GM23338 (cell line): Measurements from ENCODE around the gene FNDC3B. TPM values are rescaled to one million over a fixed set of nuclear protein-coding genes. Genes with fewer than 3 reads are reported as not detected.

Source experiments
- ATAC-seq: fragments of 200-7000 bp; cut with Tn5 transposase; 3 replicates; pipeline ENCODE4 v1.9.1; 2020
- DNase-seq: peaks from one replicate; pipeline ENCODE4 v3.0.0-alpha.2; 2015; ENCODE audit warnings: low spot score
- H2AFZ ChIP-seq: fragments of 200-600 bp; sonication (generic); 2 replicates; pipeline ENCODE4 v1.8.0; 2016; ENCODE audit warnings: antibody characterized with exemption, mild to moderate bottlenecking, moderate library complexity
- H3F3A ChIP-seq: fragments of 200-600 bp; sonication (generic); replicated peaks from 2 replicates; pipeline ENCODE4 v1.8.0; 2017; ENCODE audit warnings: antibody characterized with exemption, mixed run types, low read depth
- H3K27ac ChIP-seq: fragments of 200-600 bp; sonication (generic); 2 replicates; pipeline ENCODE4 v1.6.1; 2016; ENCODE audit warnings: low read depth
- H3K27me3 ChIP-seq: fragments of 200-600 bp; sonication (generic); 2 replicates; pipeline ENCODE4 v1.8.0; 2016; ENCODE audit warnings: mild to moderate bottlenecking, mixed run types, moderate library complexity; ENCODE audit not compliant: insufficient read depth
- H3K36me3 ChIP-seq: fragments of 200-600 bp; sonication (generic); 2 replicates; pipeline ENCODE4 v1.8.0; 2016; ENCODE audit warnings: mild to moderate bottlenecking; ENCODE audit not compliant: insufficient read depth
- H3K4me1 ChIP-seq: fragments of 200-600 bp; sonication (generic); 2 replicates; pipeline ENCODE4 v1.8.0; 2016; ENCODE audit warnings: mild to moderate bottlenecking, moderate library complexity; ENCODE audit not compliant: insufficient read depth
- H3K4me2 ChIP-seq: fragments of 200-600 bp; sonication (generic); 2 replicates; pipeline ENCODE4 v1.7.1; 2017; ENCODE audit warnings: mixed run types
- H3K4me3 ChIP-seq: fragments of 200-600 bp; sonication (generic); 2 replicates; pipeline ENCODE4 v1.6.1; 2016; ENCODE audit warnings: mixed run types
- H3K79me2 ChIP-seq: fragments of 200-600 bp; sonication (generic); replicated peaks from 2 replicates; pipeline ENCODE4 v1.8.0; 2017; ENCODE audit warnings: mild to moderate bottlenecking; ENCODE audit not compliant: insufficient read depth
- H3K9me2 ChIP-seq: fragments of 200-600 bp; sonication (generic); 2 replicates; pipeline ENCODE4 v1.8.0; 2017; ENCODE audit not compliant: insufficient read depth
- H4K20me1 ChIP-seq: fragments of 200-600 bp; sonication (generic); replicated peaks from 2 replicates; pipeline ENCODE4 v1.8.0; 2017; ENCODE audit warnings: mild to moderate bottlenecking; ENCODE audit not compliant: insufficient read depth
- H3K27ac Mint-ChIP-seq: 2 replicates; pipeline ENCODE4 v1.8.0; 2020; ENCODE audit warnings: inconsistent platforms, mild to moderate bottlenecking, moderate library complexity, mixed read lengths
- H3K27me3 Mint-ChIP-seq: 3 replicates; pipeline ENCODE4 v1.8.0; 2022; ENCODE audit warnings: low read depth, mild to moderate bottlenecking, moderate library complexity, mixed read lengths, inconsistent platforms; ENCODE audit not compliant: insufficient read depth, poor library complexity
- H3K36me3 Mint-ChIP-seq: 3 replicates; pipeline ENCODE4 v1.8.0; 2021; ENCODE audit warnings: low read depth, mild to moderate bottlenecking, inconsistent platforms, moderate library complexity, mixed read lengths
- H3K4me1 Mint-ChIP-seq: 3 replicates; pipeline ENCODE4 v1.8.0; 2020; ENCODE audit warnings: mild to moderate bottlenecking, inconsistent platforms, mixed read lengths
- H3K4me3 Mint-ChIP-seq: 3 replicates; pipeline ENCODE4 v1.8.0; 2021; ENCODE audit warnings: moderate library complexity, mild to moderate bottlenecking, inconsistent platforms, mixed read lengths
- H3K9me3 Mint-ChIP-seq: 3 replicates; pipeline ENCODE4 v1.8.0; 2020; ENCODE audit warnings: moderate library complexity, mild to moderate bottlenecking, inconsistent platforms, mixed read lengths
- CREB1 ChIP-seq: fragments of 250-450 bp; sonication (Bioruptor Pico); IDR thresholded peaks from 2 replicates; pipeline ENCODE4 v1.5.0; 2020; ENCODE audit warnings: low read depth, mild to moderate bottlenecking, moderate library complexity
- CTCF ChIP-seq, 2 experiments: fragments of 200-600 bp in 1 of 2; sonication (generic) in 1 of 2; conservative IDR thresholded peaks; 2 replicates each; pipeline versions ENCODE4 v1.5.1 to v1.6.1; 2016 to 2017; ENCODE audit warnings: antibody characterized with exemption in 2 of 2, low read depth in 2 of 2, mild to moderate bottlenecking in 2 of 2, moderate library complexity in 1 of 2
- ETS1 ChIP-seq: IDR thresholded peaks from 2 replicates; pipeline ENCODE4 v1.6.1; 2016; ENCODE audit warnings: antibody characterized with exemption
- EZH2 ChIP-seq: fragments of 200-600 bp; sonication (generic); IDR thresholded peaks from one replicate; pipeline ENCODE4 v1.8.0; 2017; ENCODE audit warnings: antibody characterized with exemption, mild to moderate bottlenecking, low read depth; ENCODE audit not compliant: unreplicated experiment
- EZH2phosphoT487 ChIP-seq: fragments of 200-600 bp; sonication (generic); IDR thresholded peaks from one replicate; pipeline ENCODE4 v1.8.1; 2018; ENCODE audit warnings: antibody characterized with exemption; ENCODE audit not compliant: unreplicated experiment
- JUNB ChIP-seq: IDR thresholded peaks from one replicate; pipeline ENCODE4 v1.6.1; 2016; ENCODE audit warnings: antibody characterized with exemption; ENCODE audit not compliant: unreplicated experiment
- NANOG ChIP-seq: IDR thresholded peaks from 2 replicates; pipeline ENCODE4 v1.6.1; 2016; ENCODE audit warnings: antibody characterized with exemption, borderline replicate concordance
- POLR2AphosphoS5 ChIP-seq: IDR thresholded peaks from 2 replicates; pipeline ENCODE4 v1.6.1; 2016; ENCODE audit warnings: antibody characterized with exemption, low read depth
- STAT1 ChIP-seq: IDR thresholded peaks from one replicate; pipeline ENCODE4 v1.6.1; 2016; ENCODE audit warnings: antibody characterized with exemption; ENCODE audit not compliant: unreplicated experiment
- ZNF114 ChIP-seq: fragments of 250-450 bp; sonication (Bioruptor Pico); IDR thresholded peaks from 2 replicates; pipeline ENCODE4 v1.5.0; 2020; ENCODE audit warnings: mild to moderate bottlenecking, moderate library complexity
- ZNF331 ChIP-seq: fragments of 250-450 bp; sonication (Bioruptor Pico); IDR thresholded peaks from 2 replicates; pipeline ENCODE4 v1.5.0; 2020; ENCODE audit warnings: low read depth, mild to moderate bottlenecking, moderate library complexity
- polyA plus RNA-seq: library from polyadenylated mRNA; unstranded; fragments of >200 nt; fragmentation: Nextera tagmentation; extraction: Ambion mirVana; gene quantifications from 2 replicates; pipeline ENCODE4 v1.2.1, GENCODE V29; 2016
- total RNA-seq: library from RNA; depleted of rRNA; stranded (reverse); fragments of >200 nt; shearing (Covaris generic); gene quantifications from 2 replicates; pipeline ENCODE4 v1.2.3, GENCODE V29; 2014
- TF ChIP-seq, protein P1 (sequence below): fragments of 250-450 bp; sonication (Bioruptor Pico); IDR thresholded peaks from 2 replicates; pipeline ENCODE4 v1.5.0; 2020; ENCODE audit warnings: mild to moderate bottlenecking, moderate library complexity
- TF ChIP-seq, protein P2 (sequence below): IDR thresholded peaks from one replicate; pipeline ENCODE4 v1.6.1; 2018; ENCODE audit warnings: antibody characterized with exemption; ENCODE audit not compliant: unreplicated experiment

The FNDC3B gene
- total and polyA plus RNA-seq, 2 experiments from 2014 or later: 19.1 to 55.4 TPM

GRCh38 chr3:172315401-172316091 is 276.2 kb downstream of the FNDC3B start:
- TF ChIP-seq JUNB (no peak), EZH2 (no peak), NANOG (no peak), ZNF331 (no peak), STAT1 (no peak), ZNF114 (no peak), CTCF (conservative IDR thresholded peaks at IDR 0.05; ENCODE audit: low read depth in 2 of 2) (no peak), POLR2AphosphoS5 (no peak), ETS1 (no peak), CREB1 (no peak), EZH2phosphoT487 (no peak)
- TF ChIP-seq, protein P1, sequence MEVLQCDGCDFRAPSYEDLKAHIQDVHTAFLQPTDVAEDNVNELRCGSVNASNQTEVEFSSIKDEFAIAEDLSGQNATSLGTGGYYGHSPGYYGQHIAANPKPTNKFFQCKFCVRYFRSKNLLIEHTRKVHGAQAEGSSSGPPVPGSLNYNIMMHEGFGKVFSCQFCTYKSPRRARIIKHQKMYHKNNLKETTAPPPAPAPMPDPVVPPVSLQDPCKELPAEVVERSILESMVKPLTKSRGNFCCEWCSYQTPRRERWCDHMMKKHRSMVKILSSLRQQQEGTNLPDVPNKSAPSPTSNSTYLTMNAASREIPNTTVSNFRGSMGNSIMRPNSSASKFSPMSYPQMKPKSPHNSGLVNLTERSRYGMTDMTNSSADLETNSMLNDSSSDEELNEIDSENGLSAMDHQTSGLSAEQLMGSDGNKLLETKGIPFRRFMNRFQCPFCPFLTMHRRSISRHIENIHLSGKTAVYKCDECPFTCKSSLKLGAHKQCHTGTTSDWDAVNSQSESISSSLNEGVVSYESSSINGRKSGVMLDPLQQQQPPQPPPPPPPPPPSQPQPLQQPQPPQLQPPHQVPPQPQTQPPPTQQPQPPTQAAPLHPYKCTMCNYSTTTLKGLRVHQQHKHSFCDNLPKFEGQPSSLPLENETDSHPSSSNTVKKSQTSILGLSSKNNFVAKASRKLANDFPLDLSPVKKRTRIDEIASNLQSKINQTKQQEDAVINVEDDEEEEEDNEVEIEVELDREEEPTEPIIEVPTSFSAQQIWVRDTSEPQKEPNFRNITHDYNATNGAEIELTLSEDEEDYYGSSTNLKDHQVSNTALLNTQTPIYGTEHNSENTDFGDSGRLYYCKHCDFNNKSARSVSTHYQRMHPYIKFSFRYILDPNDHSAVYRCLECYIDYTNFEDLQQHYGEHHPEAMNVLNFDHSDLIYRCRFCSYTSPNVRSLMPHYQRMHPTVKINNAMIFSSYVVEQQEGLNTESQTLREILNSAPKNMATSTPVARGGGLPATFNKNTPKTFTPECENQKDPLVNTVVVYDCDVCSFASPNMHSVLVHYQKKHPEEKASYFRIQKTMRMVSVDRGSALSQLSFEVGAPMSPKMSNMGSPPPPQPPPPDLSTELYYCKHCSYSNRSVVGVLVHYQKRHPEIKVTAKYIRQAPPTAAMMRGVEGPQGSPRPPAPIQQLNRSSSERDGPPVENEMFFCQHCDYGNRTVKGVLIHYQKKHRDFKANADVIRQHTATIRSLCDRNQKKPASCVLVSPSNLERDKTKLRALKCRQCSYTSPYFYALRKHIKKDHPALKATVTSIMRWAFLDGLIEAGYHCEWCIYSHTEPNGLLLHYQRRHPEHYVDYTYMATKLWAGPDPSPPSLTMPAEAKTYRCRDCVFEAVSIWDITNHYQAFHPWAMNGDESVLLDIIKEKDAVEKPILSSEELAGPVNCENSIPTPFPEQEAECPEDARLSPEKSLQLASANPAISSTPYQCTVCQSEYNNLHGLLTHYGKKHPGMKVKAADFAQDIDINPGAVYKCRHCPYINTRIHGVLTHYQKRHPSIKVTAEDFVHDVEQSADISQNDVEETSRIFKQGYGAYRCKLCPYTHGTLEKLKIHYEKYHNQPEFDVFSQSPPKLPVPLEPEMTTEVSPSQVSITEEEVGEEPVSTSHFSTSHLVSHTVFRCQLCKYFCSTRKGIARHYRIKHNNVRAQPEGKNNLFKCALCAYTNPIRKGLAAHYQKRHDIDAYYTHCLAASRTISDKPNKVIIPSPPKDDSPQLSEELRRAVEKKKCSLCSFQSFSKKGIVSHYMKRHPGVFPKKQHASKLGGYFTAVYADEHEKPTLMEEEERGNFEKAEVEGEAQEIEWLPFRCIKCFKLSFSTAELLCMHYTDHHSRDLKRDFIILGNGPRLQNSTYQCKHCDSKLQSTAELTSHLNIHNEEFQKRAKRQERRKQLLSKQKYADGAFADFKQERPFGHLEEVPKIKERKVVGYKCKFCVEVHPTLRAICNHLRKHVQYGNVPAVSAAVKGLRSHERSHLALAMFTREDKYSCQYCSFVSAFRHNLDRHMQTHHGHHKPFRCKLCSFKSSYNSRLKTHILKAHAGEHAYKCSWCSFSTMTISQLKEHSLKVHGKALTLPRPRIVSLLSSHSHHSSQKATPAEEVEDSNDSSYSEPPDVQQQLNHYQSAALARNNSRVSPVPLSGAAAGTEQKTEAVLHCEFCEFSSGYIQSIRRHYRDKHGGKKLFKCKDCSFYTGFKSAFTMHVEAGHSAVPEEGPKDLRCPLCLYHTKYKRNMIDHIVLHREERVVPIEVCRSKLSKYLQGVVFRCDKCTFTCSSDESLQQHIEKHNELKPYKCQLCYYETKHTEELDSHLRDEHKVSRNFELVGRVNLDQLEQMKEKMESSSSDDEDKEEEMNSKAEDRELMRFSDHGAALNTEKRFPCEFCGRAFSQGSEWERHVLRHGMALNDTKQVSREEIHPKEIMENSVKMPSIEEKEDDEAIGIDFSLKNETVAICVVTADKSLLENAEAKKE (CRISPR knock-in tag): no peak
- TF ChIP-seq, protein P2, sequence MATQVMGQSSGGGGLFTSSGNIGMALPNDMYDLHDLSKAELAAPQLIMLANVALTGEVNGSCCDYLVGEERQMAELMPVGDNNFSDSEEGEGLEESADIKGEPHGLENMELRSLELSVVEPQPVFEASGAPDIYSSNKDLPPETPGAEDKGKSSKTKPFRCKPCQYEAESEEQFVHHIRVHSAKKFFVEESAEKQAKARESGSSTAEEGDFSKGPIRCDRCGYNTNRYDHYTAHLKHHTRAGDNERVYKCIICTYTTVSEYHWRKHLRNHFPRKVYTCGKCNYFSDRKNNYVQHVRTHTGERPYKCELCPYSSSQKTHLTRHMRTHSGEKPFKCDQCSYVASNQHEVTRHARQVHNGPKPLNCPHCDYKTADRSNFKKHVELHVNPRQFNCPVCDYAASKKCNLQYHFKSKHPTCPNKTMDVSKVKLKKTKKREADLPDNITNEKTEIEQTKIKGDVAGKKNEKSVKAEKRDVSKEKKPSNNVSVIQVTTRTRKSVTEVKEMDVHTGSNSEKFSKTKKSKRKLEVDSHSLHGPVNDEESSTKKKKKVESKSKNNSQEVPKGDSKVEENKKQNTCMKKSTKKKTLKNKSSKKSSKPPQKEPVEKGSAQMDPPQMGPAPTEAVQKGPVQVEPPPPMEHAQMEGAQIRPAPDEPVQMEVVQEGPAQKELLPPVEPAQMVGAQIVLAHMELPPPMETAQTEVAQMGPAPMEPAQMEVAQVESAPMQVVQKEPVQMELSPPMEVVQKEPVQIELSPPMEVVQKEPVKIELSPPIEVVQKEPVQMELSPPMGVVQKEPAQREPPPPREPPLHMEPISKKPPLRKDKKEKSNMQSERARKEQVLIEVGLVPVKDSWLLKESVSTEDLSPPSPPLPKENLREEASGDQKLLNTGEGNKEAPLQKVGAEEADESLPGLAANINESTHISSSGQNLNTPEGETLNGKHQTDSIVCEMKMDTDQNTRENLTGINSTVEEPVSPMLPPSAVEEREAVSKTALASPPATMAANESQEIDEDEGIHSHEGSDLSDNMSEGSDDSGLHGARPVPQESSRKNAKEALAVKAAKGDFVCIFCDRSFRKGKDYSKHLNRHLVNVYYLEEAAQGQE: no peak
- Mint-ChIP-seq H3K4me3 (no peak overlapping the region), H3K27ac (peak overlapping the region; percentile 62; the same call in 1 of the 2 replicates), H3K4me1 (peaks cover 27% of the 10 kb centered on the region), H3K36me3 (peaks cover 44% of the 10 kb centered on the region), H3K9me3 (no peaks in the 10 kb centered on the region; the same call in 2 of the 3 replicates), H3K27me3 (no peaks in the 10 kb centered on the region)
- Histone ChIP-seq H3K4me3 (no peak overlapping the region), H2AFZ (no peak overlapping the region), H3K4me1 (peaks cover 5% of the 10 kb centered on the region; the same call in 1 of the 2 replicates), H3K27ac (no peak overlapping the region), H3K36me3 (peaks cover 17% of the 10 kb centered on the region; the same call in 1 of the 2 replicates), H3K9me2 (no peaks in the 10 kb centered on the region), H3K79me2 (no peaks in the 10 kb centered on the region), H3K4me2 (peak overlapping the region; percentile 32; the same call in 1 of the 2 replicates), H3F3A (no peaks in the 10 kb centered on the region), H3K27me3 (no peaks in the 10 kb centered on the region), H4K20me1 (peaks cover 3% of the 10 kb centered on the region; the same call in 1 of the 2 replicates)
- DNase-seq: no peak
- no peak for ATAC-seq
